Stimulated activated CD4-positive, alpha-beta T cell treated with anti-CD3 and anti-CD28 coated beads, Interleukin-2, amount 100 ng/mL, for 24 hours (primary cell): ENCODE results near the gene TMCO2.
A peak's percentile ranks its signal among the peaks of the same experiment; 100 is the strongest.
"Not testable (repeated sequence)": the region's sequence is repeated elsewhere in the genome, so short reads cannot be mapped to it uniquely, and the experiment has no call there.

Source experiments
- DNase-seq, 2 donors: peaks; one replicate each; pipeline ENCODE4 v3.0.0-alpha.2; 2020

TMCO2 gene

DNA sequence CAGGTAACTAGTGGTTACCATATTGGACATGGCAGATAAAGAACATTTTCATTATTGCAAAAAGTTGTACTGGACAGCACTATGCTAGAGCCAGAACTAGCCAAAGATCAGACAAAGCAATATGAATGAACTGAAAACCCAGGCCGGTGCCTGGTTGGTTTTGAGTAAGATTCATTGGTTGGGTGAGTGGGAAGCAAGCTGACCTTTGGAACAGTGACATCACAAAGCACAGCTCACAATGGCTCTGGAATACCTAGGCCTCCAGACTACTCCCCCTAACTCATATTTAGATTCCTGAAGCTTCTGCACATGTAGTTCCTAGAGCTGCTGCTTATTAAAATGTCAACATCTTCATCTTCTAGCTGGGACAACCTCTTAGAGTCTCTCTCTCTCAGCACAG, at the start of gene TMCO2:
Gene TMCO2 (plus strand): TSS at position 283 of the 400 bp plus-strand sequence. CDS start 57 bp downstream, at position 340.
- no peak for DNase-seq

- DNase-seq = no peak
These were observed 48.6 kb upstream of the TMCO2 start for GRCh38 chr1:40199126-40199525.

GRCh38 chr1:40204856-40205255, 42.9 kb upstream of the TMCO2 start:
- DNase-seq = no peak

DNA sequence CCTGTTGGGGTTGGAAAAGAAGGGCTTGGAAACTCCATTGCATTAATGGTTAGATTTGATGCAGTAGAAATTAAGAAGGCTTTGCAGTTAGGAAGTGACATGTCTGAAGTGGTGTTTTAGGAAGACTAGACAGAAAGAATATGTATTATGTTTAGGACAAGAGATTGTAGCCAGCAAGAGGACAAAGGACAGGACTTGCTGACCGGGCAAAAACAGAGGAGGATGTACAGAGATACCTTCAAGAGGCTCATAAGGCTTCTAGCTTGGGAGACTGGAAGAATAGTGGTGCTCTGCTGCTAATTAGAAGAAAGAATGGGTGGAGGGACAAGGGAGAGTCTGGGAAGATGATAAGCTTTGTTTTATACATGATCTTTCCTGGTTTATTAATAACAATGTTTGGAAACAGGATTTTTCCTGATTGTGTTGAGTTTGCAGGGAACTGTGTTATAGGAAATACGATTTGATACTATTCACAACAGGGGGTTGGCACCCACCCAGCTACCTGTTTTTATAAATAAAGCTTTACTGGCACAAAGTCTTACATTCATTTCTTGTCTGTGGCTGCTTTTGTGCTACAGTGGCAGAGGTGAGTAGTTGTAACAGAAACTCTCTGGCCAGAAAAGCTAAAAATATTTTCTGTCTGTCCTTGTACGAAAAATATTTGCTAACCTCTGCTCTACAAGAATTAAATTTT, 37.1 kb upstream of the TMCO2 start:
- DNase-seq = no peak

GRCh38 chr1:40218333-40218732, 29.4 kb upstream of the TMCO2 start:
- no peak for DNase-seq

GRCh38 chr1:40221471-40221905, 26.2 kb upstream of the TMCO2 start:
- DNase-seq = not testable (repeated sequence)

DNA sequence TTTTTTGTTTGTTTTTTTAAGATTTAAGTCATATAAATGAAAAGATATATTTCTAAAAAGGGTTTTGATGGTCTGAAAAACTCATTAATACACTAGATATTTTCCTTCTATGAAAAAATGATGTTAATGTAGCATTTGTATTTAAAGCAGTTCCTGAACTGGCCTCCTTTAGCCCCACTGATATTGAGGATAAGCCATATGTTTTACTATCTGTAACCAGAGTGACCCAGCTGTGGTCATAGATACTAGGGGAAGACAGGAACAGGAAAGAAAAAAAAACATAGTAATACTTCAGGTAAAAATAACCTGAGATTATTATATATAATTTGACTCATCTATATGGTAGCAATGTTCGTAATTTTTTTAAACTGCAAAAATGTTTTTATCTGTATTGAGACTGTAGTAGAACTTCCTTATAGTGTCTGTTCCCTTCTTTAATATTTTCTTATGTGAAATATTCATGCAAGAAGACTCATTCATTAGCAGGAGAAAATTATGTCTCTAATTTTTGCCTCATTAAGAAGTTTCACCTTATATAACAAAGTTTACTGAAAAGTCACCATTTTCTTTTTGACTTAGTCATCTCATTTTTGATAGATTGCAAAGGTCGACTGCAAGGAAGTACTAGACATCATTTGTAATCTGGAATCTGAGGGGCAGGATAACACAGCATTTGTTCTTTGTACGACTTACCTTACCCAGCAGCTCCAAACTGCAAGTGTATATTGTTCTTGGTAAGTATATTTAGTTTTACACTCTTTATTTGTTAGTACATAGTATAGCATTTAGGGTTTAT, 25.6 kb upstream of the TMCO2 start:
- DNase-seq = no peak

DNA sequence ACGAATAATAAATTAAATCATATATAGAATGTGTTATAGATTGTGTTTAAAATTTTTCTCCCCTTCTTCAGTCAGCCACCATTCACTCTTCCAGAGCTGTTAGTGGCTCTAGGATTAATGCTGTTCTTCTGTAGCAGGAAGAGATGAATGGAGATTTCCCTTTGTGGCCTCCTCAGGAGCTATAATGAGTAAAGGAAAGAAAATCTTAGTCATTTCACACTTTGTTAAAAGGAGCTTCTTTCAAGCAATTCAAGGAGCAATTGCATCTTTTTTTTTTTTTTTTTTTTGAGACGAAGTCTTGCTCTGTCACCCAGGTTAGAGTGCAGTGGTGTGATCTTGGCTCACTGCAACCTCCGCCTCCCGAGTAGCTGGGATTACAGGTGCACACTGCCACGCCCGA, 23.7 kb upstream of the TMCO2 start:
- DNase-seq = no peak

DNA sequence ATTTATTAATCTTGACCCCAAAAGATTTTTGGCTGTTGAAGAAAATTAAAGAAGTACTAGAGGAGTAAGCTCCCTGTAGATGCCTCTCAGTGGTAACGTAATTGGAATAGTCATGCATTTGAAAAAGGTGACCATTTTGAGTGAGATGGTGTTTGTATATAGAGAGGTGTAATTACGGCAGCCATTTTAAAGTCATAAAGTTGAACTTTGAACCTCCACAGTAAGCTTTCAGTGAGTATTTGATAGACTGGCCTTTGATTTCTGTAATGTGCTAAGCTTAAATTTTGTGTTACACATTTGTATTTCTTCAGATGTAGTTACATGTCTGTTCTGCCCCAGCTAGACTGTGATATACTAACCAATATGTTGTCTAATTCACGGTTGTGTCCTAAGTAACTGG, 21.5 kb upstream of the TMCO2 start:
- no peak for DNase-seq

- DNase-seq = peak; percentile 55 to 70
These were observed 15.3 kb upstream of the TMCO2 start for GRCh38 chr1:40232444-40232843.

- no peak for DNase-seq
These were observed 8.1 kb upstream of the TMCO2 start for GRCh38 chr1:40239626-40240025.

DNA sequence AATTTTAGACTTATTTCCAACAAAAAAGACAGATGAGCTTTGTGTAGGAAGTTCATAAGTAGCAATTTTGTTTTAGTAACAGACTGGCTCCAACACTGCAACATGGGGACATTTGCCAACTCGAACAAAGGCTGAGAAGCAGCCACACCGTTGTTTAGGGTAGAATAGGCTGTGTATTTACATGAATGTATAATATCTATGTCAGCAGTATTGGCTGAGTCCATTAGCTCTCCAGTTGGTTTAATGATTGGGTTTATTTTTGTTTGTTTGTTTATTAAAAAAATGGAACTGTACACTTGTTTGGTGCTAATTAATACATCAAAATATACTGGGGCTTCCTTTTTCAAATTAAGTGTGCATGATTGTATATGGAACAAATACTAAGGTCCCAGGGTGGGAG, 7.3 kb upstream of the TMCO2 start:
- DNase-seq = no peak

DNA sequence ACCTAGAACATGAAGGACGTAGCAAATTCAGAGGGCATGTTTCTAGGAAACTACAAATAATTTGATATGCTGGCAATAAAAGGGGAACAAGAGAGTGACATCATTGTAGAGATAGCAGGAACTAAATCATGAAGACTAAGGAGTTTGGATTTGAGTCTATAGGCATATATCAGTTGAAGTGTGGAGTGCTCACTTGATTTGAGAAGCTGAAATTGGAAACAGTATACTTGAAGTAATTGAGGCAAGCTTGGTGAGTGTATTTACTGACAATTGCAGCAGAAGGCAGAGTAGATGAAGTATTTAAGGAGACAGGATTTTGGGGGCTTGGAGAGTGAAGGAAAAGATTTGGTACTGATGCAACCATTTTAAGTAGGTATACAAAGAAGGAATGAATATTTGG, 6.4 kb upstream of the TMCO2 start:
- no peak for DNase-seq

- DNase-seq = no peak
These were observed 4.4 kb upstream of the TMCO2 start for GRCh38 chr1:40243351-40243750.

DNA sequence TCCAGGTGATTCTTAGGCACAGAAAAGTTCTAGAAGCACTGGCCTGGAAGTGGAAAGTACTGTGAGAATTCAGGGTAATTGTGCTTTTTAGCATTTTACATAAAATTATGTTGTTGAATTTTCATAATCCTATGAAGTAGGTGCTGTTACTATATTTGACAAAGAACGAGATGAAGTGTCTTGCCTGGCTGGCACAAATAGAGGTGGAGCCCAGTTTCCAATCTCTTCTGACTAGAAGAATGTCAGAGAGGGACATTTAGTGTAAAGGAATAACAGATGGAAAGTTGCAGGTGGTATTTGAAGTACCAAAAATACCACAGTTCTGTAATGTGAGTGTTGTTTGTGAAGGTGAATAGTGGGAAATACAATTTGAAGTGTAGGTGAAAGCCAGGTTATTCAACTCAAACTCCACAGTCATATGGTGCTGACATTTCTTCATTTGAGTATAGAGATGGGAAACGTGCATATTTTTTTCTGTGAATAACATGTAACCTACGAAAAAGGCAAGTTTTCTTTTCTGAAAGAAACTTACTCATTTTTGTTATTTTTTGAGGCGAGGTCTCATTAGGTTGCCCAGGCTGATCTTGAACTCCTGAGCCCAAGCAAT, 3.5 kb upstream of the TMCO2 start:
- DNase-seq = no peak

- no peak for DNase-seq
These were observed 2.1 kb upstream of the TMCO2 start for GRCh38 chr1:40245686-40246085.

DNA sequence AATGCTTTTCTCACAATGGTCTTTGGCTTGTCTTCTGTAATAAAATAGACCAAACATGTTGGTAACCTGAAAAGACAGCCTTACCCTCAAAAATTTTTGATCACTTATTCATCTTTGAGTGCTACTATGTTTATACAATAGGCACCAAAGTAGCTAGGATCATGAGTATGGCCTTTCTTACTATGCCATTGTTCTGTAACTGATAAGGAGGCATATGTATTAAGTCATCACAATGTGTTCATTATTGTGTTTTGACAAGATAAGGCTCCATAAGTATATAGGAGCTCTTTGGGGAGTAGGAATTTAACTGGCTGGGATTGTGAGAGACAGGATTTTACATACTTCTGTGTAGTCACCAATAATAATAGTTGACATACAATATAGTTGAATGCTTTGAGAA, 675 bp downstream of the TMCO2 start:
- no peak for DNase-seq

DNA sequence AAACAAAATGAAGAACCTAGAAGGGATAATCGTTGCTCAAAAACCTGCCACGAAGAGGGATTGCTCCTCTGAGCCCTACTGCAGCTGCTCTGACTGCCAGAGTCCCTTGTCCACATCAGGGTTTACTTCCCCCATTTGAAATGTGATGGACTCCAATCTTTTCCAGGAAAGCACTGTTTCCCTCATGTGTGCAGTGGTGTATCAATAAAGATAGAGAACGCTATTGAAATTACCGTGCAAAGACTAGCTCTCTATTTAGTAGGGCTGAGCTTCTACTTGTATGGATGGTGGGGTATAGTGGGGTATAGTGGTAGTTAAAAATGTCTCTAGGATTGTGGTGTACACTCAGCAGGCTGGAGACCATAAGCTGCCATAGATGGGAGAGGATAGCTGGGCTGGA, 3.7 kb downstream of the TMCO2 start:
- DNase-seq = no peak

DNA sequence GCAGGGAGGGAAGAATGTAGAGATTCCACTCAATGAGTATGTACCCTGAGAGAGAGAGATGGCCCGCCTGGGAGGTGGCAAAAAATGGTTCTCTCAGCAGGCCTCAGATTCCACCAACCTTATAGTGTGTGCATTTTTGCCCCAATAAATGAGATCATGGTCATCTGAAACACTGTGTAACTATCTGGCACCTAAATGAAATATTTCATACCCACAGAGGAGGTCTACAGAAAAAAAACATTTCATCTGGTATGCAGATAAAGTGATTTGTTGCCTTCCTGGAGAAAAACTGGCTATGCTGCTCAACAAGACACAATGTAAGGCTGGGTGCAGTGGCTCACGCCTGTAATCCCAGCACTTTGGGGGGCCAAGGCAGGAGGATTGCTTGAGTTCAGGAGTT, 4.9 kb downstream of the TMCO2 start:
- no peak for DNase-seq

DNA sequence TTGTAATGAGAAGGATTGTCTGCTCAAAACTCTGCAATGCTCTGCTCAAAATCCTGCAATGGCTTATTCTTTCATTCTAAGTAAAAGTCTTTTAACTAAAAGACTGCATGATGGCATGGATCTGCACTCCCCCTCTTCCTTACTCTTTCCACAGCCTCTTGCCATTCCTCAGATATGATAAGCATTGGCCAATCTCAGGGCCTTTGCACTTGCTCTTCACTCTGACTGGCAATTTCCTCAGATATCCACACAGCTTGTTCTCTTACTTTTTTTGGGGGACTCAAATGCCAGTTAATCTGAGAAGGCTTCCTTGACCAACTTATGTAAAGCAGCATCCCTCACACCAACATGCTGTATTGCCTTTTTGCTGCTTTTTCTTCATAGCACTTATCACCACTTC, 7.5 kb downstream of the TMCO2 start:
- DNase-seq = no peak

DNA sequence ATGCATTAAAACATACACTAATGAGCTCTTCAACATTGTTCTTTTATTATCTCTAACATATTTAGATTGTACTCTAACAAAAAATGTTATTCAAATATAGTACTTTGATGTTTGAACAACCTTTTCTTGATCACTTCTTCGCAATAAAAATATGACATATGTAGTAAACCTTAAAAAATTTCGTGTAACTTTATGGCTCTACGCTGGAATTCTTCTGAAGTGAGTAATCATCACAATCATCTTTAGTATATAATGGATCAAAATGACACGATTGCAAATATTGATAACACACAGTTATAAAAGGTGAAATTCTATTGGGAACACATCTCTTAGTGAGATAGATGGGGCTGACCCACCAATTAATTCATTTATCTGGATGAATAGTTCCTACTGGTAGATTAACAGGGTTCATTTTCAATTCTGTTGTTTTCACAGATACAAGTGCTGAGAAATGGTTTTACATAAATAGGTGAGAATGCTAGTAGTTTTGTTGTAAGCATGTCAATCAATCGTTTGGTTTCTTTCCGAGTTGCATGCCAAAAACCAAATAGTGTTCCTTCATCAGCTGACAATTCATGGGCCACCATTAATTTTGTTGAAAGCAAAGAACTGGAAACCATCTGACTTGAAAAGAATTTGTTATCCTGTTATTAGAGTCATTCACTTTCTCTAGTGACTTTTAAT, 8.8 kb downstream of the TMCO2 start:
- DNase-seq = no peak

DNA sequence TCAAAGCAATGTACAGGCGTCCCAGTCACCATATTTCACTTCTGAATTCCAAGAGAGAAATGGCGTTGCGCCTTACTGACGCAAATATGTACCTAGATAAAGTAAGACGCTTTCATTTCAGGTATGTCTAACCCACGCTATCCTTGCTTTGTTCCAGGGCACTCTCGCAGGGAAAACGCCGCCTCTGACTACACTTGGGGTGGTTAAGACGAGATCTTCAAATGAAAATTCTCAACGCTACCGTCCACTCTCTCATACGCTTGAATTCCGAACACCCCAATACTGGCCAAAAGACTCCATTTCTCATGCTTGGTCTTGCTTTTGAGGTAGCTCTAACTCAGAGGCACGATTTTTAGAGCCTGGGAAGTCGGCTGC, 9.6 kb downstream of the TMCO2 start:
- DNase-seq = no peak

DNA sequence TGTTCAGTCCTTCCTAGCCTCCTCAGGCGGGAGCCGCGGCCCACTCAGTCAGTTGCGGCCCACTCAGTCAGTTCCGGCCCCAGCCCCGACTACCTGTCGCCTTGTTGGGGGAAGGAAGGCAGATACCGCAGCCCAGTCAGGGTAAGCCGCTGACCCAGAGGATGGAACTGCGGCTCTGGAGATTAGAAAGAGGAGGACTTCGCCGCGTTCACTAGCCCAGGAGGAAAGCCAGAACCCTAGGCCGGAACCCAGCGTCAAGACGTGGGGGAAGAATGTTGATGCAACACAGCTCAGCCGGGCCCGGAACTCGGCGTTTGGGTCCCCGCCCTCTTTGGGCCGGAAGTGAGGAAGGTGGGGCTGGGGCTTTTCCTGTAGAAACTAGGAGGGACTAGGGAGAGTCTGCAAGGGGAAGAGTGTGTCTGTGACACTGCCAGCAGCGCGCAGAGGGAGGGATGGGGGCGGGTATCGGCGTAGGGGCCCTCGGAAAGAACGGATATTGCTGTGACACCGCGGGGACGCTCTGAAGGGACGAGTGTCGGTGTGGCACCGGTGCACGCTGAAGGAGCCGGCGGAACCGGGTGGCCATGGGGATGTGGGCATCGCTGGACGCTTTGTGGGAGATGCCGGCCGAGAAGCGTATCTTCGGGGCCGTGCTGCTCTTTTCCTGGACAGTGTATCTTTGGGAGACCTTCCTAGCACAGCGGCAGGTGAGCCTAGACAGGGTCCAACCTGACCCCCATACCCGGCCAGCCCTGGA, 10.1 kb downstream of the TMCO2 start, which contains the start of gene ZMPSTE24:
Gene ZMPSTE24 (plus strand): TSS at position 549 of the 757 bp plus-strand sequence. CDS start 36 bp downstream, at position 585.
- peak; percentile 93 to 96 for DNase-seq
